ENCODE measurements around the gene NANOG. TPM values are rescaled to one million over a fixed set of nuclear protein-coding genes. Genes with fewer than 3 reads are reported as not detected.
A peak's percentile ranks its signal among the peaks of the same experiment; 100 is the strongest.
"Not testable (repeated sequence)": the region's sequence is repeated elsewhere in the genome, so short reads cannot be mapped to it uniquely, and the experiment has no call there.

NANOG gene
- total and polyA plus RNA-seq, 2 donors (not counting 1 experiment from before 2014, with no cell fraction given): not detected

- H3K4me1 ChIP-seq (ENCODE audit: control insufficient read depth in 2 of 2, insufficient read depth in 2 of 2, low read length in 2 of 2): peaks cover 4 to 16% of the 10 kb centered on the region in 2 donors
- H3K27me3 ChIP-seq (replicated peaks in 1 of 4; ENCODE audit: control extremely low read depth in 1 of 4, control insufficient read depth in 3 of 4, insufficient read depth in 4 of 4, low read length in 3 of 4); H3K9ac ChIP-seq (ENCODE audit: low read length); H2AFZ ChIP-seq (ENCODE audit: insufficient read depth, low read depth, low read length, poor library complexity, severe bottlenecking); H3K4me3 Mint-ChIP-seq; H3K9me3 ChIP-seq (ENCODE audit: control extremely low read depth in 1 of 3, control insufficient read depth in 2 of 3, insufficient read depth in 1 of 3, low read length in 2 of 3); CTCF ChIA-PET; H3K36me3 ChIP-seq (replicated peaks in 1 of 2; ENCODE audit: control extremely low read depth in 1 of 2, control insufficient read depth in 1 of 2, extremely low read depth in 1 of 2, insufficient read depth in 2 of 2, low read length in 1 of 2); H3K27me3 Mint-ChIP-seq; H4K20me1 ChIP-seq (ENCODE audit: control insufficient read depth, insufficient read depth, low read length, poor library complexity, severe bottlenecking); H3K9me3 Mint-ChIP-seq (ENCODE audit: insufficient read depth); H3K79me2 ChIP-seq (ENCODE audit: control insufficient read depth, insufficient read depth, low read length); ATAC-seq (ENCODE audit: low read depth); H3K4me3 ChIP-seq (ENCODE audit: control extremely low read depth in 1 of 5, extremely low read depth in 1 of 5, insufficient read depth in 1 of 5, low read depth in 2 of 5, low read length in 4 of 5); H3K27ac ChIP-seq (ENCODE audit: low read length in 2 of 2); POLR2A ChIA-PET; H3K4me2 ChIP-seq (replicated peaks; ENCODE audit: low read depth, low read length, poor library complexity, severe bottlenecking); H3K27ac Mint-ChIP-seq; DNase-seq: not testable (repeated sequence)
- WGBS (ENCODE audit: insufficient coverage): no CpG with 5 or more reads among the region's 9 CpGs
- peaks cover 11% of the 10 kb centered on the region for H3K4me1 Mint-ChIP-seq
- intact Hi-C loops (cut with micrococcal nuclease): loop anchor here (2.0 kb wide), 1 partner anchor 134 kb away; no protein-coding TSS in a partner anchor
Observed at GRCh38 chr12:7842444-7842843, 53.2 kb downstream of the NANOG start.

GRCh38 chr12:7843149-7843548 lies 53.9 kb downstream of the NANOG start:
- H2AFZ ChIP-seq (ENCODE audit: insufficient read depth, low read depth, low read length, poor library complexity, severe bottlenecking); H3K9me3 ChIP-seq (ENCODE audit: control extremely low read depth in 1 of 3, control insufficient read depth in 2 of 3, insufficient read depth in 1 of 3, low read length in 2 of 3); H3K79me2 ChIP-seq (ENCODE audit: control insufficient read depth, insufficient read depth, low read length); DNase-seq; H3K27me3 Mint-ChIP-seq; H3K9me3 Mint-ChIP-seq (ENCODE audit: insufficient read depth); H3K9ac ChIP-seq (ENCODE audit: low read length); H3K4me3 Mint-ChIP-seq; H4K20me1 ChIP-seq (ENCODE audit: control insufficient read depth, insufficient read depth, low read length, poor library complexity, severe bottlenecking); H3K27me3 ChIP-seq (replicated peaks in 1 of 4; ENCODE audit: control extremely low read depth in 1 of 4, control insufficient read depth in 3 of 4, insufficient read depth in 4 of 4, low read length in 3 of 4); CTCF ChIA-PET; H3K36me3 ChIP-seq (replicated peaks in 1 of 2; ENCODE audit: control extremely low read depth in 1 of 2, control insufficient read depth in 1 of 2, extremely low read depth in 1 of 2, insufficient read depth in 2 of 2, low read length in 1 of 2): not testable (repeated sequence)
- Histone ChIP-seq H3K4me3 (ENCODE audit: control extremely low read depth in 1 of 5, extremely low read depth in 1 of 5, insufficient read depth in 1 of 5, low read depth in 2 of 5, low read length in 4 of 5) (peak overlapping the region in 1 of 5 experiments; percentile 17), H3K4me2 (replicated peaks; ENCODE audit: low read depth, low read length, poor library complexity, severe bottlenecking) (peak overlapping the region; percentile 25), H3K27ac (ENCODE audit: low read length in 2 of 2) (peak overlapping the region; percentile 24 to 67), H3K4me1 (ENCODE audit: control insufficient read depth in 2 of 2, insufficient read depth in 2 of 2, low read length in 2 of 2) (peaks cover 4 to 20% of the 10 kb centered on the region in 2 donors)
- peak; percentile 10 for ATAC-seq (ENCODE audit: low read depth)
- POLR2A ChIA-PET: interaction anchor here (1.2 kb wide), 1 partner anchor 129 kb away, joined by 3 read pairs; no protein-coding TSS in a partner anchor
- H3K27ac Mint-ChIP-seq: peak overlapping the region; percentile 72
- H3K4me1 Mint-ChIP-seq: peaks cover 14% of the 10 kb centered on the region
- intact Hi-C loops (cut with micrococcal nuclease): loop anchor here (2.0 kb wide), 1 partner anchor 134 kb away; no protein-coding TSS in a partner anchor
- no CpG with 5 or more reads among the region's 8 CpGs for WGBS (ENCODE audit: insufficient coverage)

GRCh38 chr12:7843583-7843982 lies 54.4 kb downstream of the NANOG start:
- H3K9ac ChIP-seq (ENCODE audit: low read length); H3K9me3 Mint-ChIP-seq (ENCODE audit: insufficient read depth); H3K36me3 ChIP-seq (replicated peaks in 1 of 2; ENCODE audit: control extremely low read depth in 1 of 2, control insufficient read depth in 1 of 2, extremely low read depth in 1 of 2, insufficient read depth in 2 of 2, low read length in 1 of 2); H3K9me3 ChIP-seq (ENCODE audit: control extremely low read depth in 1 of 3, control insufficient read depth in 2 of 3, insufficient read depth in 1 of 3, low read length in 2 of 3); CTCF ChIA-PET; H3K27me3 ChIP-seq (replicated peaks in 1 of 4; ENCODE audit: control extremely low read depth in 1 of 4, control insufficient read depth in 3 of 4, insufficient read depth in 4 of 4, low read length in 3 of 4); H4K20me1 ChIP-seq (ENCODE audit: control insufficient read depth, insufficient read depth, low read length, poor library complexity, severe bottlenecking); H3K27me3 Mint-ChIP-seq; H2AFZ ChIP-seq (ENCODE audit: insufficient read depth, low read depth, low read length, poor library complexity, severe bottlenecking); H3K4me2 ChIP-seq (replicated peaks; ENCODE audit: low read depth, low read length, poor library complexity, severe bottlenecking); H3K79me2 ChIP-seq (ENCODE audit: control insufficient read depth, insufficient read depth, low read length): not testable (repeated sequence)
- Histone ChIP-seq H3K4me1 (ENCODE audit: control insufficient read depth in 2 of 2, insufficient read depth in 2 of 2, low read length in 2 of 2) (peaks cover 4 to 21% of the 10 kb centered on the region in 2 donors), H3K27ac (ENCODE audit: low read length in 2 of 2) (peak overlapping the region in 1 of 2 donors; percentile 36), H3K4me3 (ENCODE audit: control extremely low read depth in 1 of 5, extremely low read depth in 1 of 5, insufficient read depth in 1 of 5, low read depth in 2 of 5, low read length in 4 of 5) (peak overlapping the region in 1 of 5 experiments; percentile 34)
- DNase-seq (peak; percentile 57), ATAC-seq (ENCODE audit: low read depth) (peak; percentile 58)
- no CpG with 5 or more reads among the region's 9 CpGs for WGBS (ENCODE audit: insufficient coverage)
- Mint-ChIP-seq H3K4me3 (peak overlapping the region; percentile 82), H3K4me1 (peaks cover 14% of the 10 kb centered on the region), H3K27ac (peak overlapping the region; percentile 91)
- intact Hi-C loops (cut with micrococcal nuclease): loop anchor here (2.0 kb wide), 1 partner anchor 133 kb away; no protein-coding TSS in a partner anchor
- POLR2A ChIA-PET: interaction anchor here (1.2 kb wide), 1 partner anchor 129 kb away, joined by 3 read pairs; no protein-coding TSS in a partner anchor

All from B cell (primary cell).